A549 (cell line): ENCODE results near the gene MAPKAP1.

ENCODE experiments used
- ATOH8 ChIP-seq: fragments of 250-450 bp; sonication (Bioruptor Pico); IDR thresholded peaks from 2 replicates; pipeline ENCODE4 v1.5.0; 2020; ENCODE audit warnings: low read depth, mild to moderate bottlenecking, moderate library complexity
- CHD2 ChIP-seq: fragments of 150-350 bp; IDR thresholded peaks from 2 replicates; pipeline ENCODE4 v1.6.1; 2014; ENCODE audit warnings: low read length; ENCODE audit not compliant: partially characterized antibody
- ESRRA ChIP-seq: fragments of 150-350 bp; IDR thresholded peaks from 2 replicates; pipeline ENCODE4 v1.6.1; 2014; ENCODE audit warnings: mild to moderate bottlenecking, low read length, borderline replicate concordance
- HOXA7 ChIP-seq: fragments of 250-450 bp; sonication (Bioruptor Pico); IDR thresholded peaks from 2 replicates; pipeline ENCODE4 v1.5.0; 2020; ENCODE audit warnings: mild to moderate bottlenecking, moderate library complexity
- JUNB ChIP-seq: fragments of >200 bp; sonication (Bioruptor Twin); formaldehyde crosslinking; IDR thresholded peaks from 2 replicates; pipeline ENCODE4 v1.6.1; 2016
- MAFK ChIP-seq: fragments of 450-650 bp; IDR thresholded peaks from 2 replicates; pipeline ENCODE4 v1.6.1; 2014; ENCODE audit not compliant: partially characterized antibody
- NR3C1 ChIP-seq: fragments of >200 bp; sonication (Bioruptor Twin); formaldehyde crosslinking; IDR thresholded peaks from 3 replicates; pipeline ENCODE4 v1.6.1; 2017
- POLR2A ChIP-seq: IDR thresholded peaks from 2 replicates; pipeline ENCODE4 v1.6.1; 2012; ENCODE audit warnings: mild to moderate bottlenecking, low read length
- RAD21 ChIP-seq, 2 experiments: fragments of >200 bp in 1 of 2; sonication (Bioruptor Twin) in 1 of 2; formaldehyde crosslinking in 1 of 2; IDR thresholded peaks in 1 of 2; conservative IDR thresholded peaks in 1 of 2; 2 replicates in 1 of 2; 3 replicates in 1 of 2; pipeline ENCODE4 v1.6.1; 2012 to 2018; ENCODE audit warnings: inconsistent platforms in 1 of 2
- RFX5 ChIP-seq: fragments of 450-650 bp; IDR thresholded peaks from 2 replicates; pipeline ENCODE4 v1.7.1; 2014; ENCODE audit warnings: antibody characterized with exemption, mild to moderate bottlenecking, moderate library complexity
- TP53 ChIP-seq: fragments of 250-450 bp; sonication (Bioruptor Pico); IDR thresholded peaks from 2 replicates; pipeline ENCODE4 v1.5.0; 2021; ENCODE audit warnings: mild to moderate bottlenecking, moderate library complexity
- ZFP36 ChIP-seq: fragments of 450-650 bp; IDR thresholded peaks from 2 replicates; pipeline ENCODE4 v1.6.1; 2014; ENCODE audit warnings: borderline replicate concordance; ENCODE audit not compliant: partially characterized antibody
- TF ChIP-seq, protein P1 (sequence below): IDR thresholded peaks from 2 replicates; pipeline ENCODE4 v1.6.1; 2012
- TF ChIP-seq, protein P2 (sequence below): fragments of >200 bp; sonication (Bioruptor Twin); formaldehyde crosslinking; IDR thresholded peaks from 3 replicates; pipeline ENCODE4 v1.5.1; 2016

DNA sequence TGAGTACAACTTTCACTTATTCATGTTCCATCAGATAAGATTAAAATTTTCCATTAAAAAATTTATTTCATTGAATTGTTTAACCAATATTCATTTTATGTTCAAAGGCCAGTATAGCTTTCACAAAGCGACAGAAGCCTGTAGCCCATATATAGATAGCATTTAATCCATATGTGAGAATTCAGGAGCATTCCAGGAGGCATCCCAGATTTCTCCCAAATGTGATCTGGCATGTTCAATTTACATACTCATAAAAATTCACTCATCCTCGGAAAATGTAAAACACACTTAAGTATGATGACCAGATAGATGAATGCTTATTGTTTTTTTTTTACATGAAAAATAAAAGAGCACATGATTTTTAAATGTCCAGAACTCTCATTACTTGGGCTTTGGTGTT lies 141.9 kb downstream of the MAPKAP1 start:
- no peak for TF ChIP-seq NR3C1
- no peak for TF ChIP-seq ATOH8 (CRISPR knock-in tag)
- no peak for TF ChIP-seq CHD2
- TF ChIP-seq, protein P1, sequence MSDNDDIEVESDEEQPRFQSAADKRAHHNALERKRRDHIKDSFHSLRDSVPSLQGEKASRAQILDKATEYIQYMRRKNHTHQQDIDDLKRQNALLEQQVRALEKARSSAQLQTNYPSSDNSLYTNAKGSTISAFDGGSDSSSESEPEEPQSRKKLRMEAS: no peak
- TF ChIP-seq ESRRA: no peak
- TF ChIP-seq, protein P2, sequence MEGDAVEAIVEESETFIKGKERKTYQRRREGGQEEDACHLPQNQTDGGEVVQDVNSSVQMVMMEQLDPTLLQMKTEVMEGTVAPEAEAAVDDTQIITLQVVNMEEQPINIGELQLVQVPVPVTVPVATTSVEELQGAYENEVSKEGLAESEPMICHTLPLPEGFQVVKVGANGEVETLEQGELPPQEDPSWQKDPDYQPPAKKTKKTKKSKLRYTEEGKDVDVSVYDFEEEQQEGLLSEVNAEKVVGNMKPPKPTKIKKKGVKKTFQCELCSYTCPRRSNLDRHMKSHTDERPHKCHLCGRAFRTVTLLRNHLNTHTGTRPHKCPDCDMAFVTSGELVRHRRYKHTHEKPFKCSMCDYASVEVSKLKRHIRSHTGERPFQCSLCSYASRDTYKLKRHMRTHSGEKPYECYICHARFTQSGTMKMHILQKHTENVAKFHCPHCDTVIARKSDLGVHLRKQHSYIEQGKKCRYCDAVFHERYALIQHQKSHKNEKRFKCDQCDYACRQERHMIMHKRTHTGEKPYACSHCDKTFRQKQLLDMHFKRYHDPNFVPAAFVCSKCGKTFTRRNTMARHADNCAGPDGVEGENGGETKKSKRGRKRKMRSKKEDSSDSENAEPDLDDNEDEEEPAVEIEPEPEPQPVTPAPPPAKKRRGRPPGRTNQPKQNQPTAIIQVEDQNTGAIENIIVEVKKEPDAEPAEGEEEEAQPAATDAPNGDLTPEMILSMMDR: no peak
- TF ChIP-seq HOXA7 (CRISPR knock-in tag): no peak
- no peak for TF ChIP-seq ZFP36
- no peak for TF ChIP-seq POLR2A
- no peak for TF ChIP-seq JUNB
- TF ChIP-seq RFX5: no peak
- no peak for TF ChIP-seq TP53
- no peak for TF ChIP-seq MAFK
- no peak for TF ChIP-seq RAD21 (conservative IDR thresholded peaks at IDR 0.05 in 1 of 2, IDR thresholded peaks at IDR 0.05 in 1 of 2)
